ENCODE measurements around the gene INPP4A.

The INPP4A gene

DNA sequence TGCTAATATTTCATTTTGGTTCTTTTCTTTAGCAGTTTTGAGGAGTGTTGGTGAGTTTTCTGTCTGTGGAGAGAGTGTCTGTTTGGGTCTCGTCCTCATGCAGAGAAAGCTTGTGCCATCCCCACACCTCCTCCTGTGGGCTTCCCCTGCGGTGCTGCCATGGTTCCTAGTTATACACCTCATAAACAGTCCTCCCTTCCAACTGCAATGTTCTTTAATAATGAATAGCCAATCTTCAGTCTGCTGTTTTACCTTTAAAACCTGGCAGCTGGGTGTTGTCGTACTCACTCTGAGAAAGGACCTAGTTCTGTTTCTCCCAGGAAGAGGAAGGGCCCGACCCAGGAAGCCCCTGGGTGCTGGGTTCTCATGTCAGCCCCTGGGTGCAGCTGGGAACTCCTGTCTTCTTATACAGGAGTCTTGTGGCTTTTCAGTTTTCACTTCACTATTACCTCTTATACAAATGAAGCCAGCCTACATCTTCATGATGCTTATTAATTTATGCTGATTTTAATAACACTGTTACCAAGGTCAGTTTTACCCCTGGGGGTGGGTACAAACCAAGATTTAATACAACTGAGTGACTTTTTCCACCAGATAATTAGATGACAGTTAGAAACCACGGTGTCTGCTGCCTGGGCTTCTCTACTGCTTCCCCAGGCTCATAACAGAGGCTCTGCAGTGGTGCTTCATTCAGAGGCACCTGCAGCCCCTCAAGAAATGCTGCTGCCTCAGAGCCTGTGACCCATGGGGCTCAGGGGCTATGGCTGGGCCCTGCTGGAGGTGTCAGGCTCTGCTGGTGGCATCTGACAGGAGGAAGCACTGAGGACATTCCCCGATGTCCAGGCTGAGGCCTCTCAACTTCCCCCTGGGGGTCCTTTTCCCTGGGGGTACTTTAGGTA is 104.5 kb downstream of the INPP4A start:
- DNase-seq (ENCODE audit: low read depth) = no peak
- no peak overlapping the region for H3K4me3 ChIP-seq (ENCODE audit: control insufficient read depth, low read depth, low read length)
- TF ChIP-seq CTCF (conservative IDR thresholded peaks at IDR 0.05; ENCODE audit: control insufficient read depth, insufficient read depth, low read depth, low read length) = no peak

GRCh38 chr2:98550165-98550564 is 105.5 kb downstream of the INPP4A start:
- DNase-seq (ENCODE audit: low read depth) = no peak
- no peak overlapping the region for H3K4me3 ChIP-seq (ENCODE audit: control insufficient read depth, low read depth, low read length)
- TF ChIP-seq CTCF (conservative IDR thresholded peaks at IDR 0.05; ENCODE audit: control insufficient read depth, insufficient read depth, low read depth, low read length) = no peak

DNA sequence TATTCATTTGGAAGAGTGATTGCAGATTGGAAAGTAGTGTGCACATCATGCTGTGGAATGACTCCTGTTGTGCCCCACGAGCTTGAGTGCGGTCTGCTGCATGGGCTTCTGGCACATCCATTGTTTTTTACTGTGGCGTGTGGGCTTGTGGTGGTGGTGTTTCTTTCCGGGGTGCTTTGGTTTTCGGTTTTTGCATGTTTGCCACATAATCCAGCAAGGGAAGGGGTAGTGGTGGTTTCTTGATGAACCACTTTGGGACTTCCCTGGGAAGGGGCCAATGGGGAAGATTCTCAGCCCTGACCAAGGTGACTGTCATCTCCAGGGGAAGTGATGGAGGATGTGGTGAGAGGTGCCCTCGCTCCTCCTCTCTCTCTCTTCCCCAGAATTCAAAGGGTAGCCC is 106.7 kb downstream of the INPP4A start:
- no peak overlapping the region for H3K4me3 ChIP-seq (ENCODE audit: control insufficient read depth, low read depth, low read length)
- no peak for DNase-seq (ENCODE audit: low read depth)
- no peak for TF ChIP-seq CTCF (conservative IDR thresholded peaks at IDR 0.05; ENCODE audit: control insufficient read depth, insufficient read depth, low read depth, low read length)

DNA sequence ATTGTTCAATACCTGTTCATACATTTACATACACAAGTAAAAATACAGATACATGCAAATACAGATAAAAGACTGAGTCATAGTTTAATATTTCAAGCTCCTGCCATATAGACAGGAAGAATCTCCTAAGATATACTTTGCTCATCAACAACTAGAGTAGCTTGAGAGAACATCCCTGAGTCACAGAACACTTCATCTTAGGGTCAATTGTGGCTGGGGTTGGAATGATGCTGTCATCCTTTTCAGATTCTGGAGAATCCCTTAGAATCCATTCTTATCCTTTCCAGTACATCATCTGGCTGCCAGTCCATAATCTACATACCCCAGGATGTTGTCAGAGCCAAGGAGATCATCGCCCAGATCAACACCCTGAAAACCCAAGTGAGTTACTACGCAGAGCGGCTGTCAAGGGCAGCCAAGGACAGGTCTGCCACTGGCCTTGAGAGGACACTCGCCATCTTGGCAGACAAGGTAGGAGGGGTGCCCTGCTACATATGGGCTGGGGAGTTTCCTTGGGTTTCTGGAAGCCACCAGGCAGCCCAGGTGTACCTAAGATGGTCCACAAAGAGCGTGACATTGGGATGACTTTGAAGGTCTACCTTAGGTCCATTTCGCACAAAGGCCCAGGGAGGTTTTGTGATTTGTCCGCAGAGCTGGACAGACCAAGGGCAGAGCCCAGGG is 108.0 kb downstream of the INPP4A start:
- TF ChIP-seq CTCF (conservative IDR thresholded peaks at IDR 0.05; ENCODE audit: control insufficient read depth, insufficient read depth, low read depth, low read length) = no peak
- peak; percentile 89 for DNase-seq (ENCODE audit: low read depth)
- H3K4me3 ChIP-seq (ENCODE audit: control insufficient read depth, low read depth, low read length) = no peak overlapping the region

DNA sequence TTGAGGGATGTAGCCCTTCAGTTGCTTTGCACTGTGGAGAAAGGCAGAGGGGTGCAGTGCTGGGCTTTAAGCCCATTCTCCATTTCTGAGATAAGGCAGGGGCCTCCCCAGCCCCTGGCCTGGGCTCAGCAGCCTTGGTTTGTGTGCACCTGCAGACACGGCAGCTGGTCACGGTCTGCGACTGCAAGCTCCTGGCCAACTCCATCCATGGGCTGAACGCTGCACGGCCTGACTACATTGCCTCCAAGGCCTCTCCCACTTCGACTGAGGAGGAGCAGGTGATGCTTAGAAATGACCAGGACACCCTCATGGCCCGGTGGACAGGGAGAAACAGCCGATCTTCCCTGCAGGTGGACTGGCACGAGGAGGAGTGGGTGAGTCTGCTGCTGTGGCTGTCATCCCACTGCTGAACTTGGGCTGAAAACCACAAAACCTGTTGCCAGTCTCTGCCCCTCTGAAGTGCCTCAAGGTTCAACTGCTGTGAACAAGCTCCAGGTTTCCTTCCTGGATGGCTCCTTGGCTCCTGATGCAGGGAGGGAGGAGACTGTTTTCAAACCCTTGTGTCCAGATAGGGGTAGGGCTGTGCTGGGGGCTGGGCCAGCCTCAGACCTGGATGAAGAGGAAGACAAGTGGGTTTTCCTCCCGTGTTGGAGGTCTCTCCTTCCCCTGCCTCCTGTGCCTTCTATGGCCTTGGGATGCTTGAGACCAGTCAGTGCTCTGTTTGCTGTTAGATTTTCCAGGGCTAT is 109.6 kb downstream of the INPP4A start:
- TF ChIP-seq CTCF (conservative IDR thresholded peaks at IDR 0.05; ENCODE audit: control insufficient read depth, insufficient read depth, low read depth, low read length) = no peak
- no peak overlapping the region for H3K4me3 ChIP-seq (ENCODE audit: control insufficient read depth, low read depth, low read length)
- no peak for DNase-seq (ENCODE audit: low read depth)

GRCh38 chr2:98555696-98556095 is 111.0 kb downstream of the INPP4A start:
- no peak for DNase-seq (ENCODE audit: low read depth)
- no peak for TF ChIP-seq CTCF (conservative IDR thresholded peaks at IDR 0.05; ENCODE audit: control insufficient read depth, insufficient read depth, low read depth, low read length)
- no peak overlapping the region for H3K4me3 ChIP-seq (ENCODE audit: control insufficient read depth, low read depth, low read length)

All from fibroblast of mammary gland (primary cell).